ENCODE results near the gene TNK2. TPM values are rescaled to one million over a fixed set of nuclear protein-coding genes. Genes with fewer than 3 reads are reported as not detected.

The TNK2 gene
- total RNA-seq, 4 donors from 2014 or later = 10.2 to 21.1 (median 12.7) TPM

- WGBS, 2 donors = 53 to 78% methylated on average over 2 to 3 of the region's 4 CpGs
- TF ChIP-seq CTCF (IDR thresholded peaks at IDR 0.05) (no peak), POLR2A (IDR thresholded peaks at IDR 0.05) (no peak)
- intact Hi-C loops (cut with DNase I) = no loop called here
Measured at GRCh38 chr3:195893516-195893915, 14.8 kb downstream of the TNK2 start.

GRCh38 chr3:195893044-195893395 is 15.3 kb downstream of the TNK2 start:
- TF ChIP-seq POLR2A (IDR thresholded peaks at IDR 0.05) (no peak), CTCF (IDR thresholded peaks at IDR 0.05) (no peak)
- Histone ChIP-seq H3K36me3 (no peaks in the 10 kb centered on the region), H3K4me1 (peaks cover 46 to 58% of the 10 kb centered on the region in 2 donors), H3K27ac (peak overlapping the region; percentile 64 to 75 (median 75)), H3K4me3 (replicated peaks in 1 of 3) (peak overlapping the region in 1 of 3 donors; percentile 10), H3K27me3 (no peaks in the 10 kb centered on the region), H3K9me3 (no peaks in the 10 kb centered on the region)
- peak; percentile 61 for DNase-seq
- intact Hi-C loops (cut with DNase I) = no loop called here
- no CpG with 5 or more reads among the region's 9 CpGs for WGBS, 2 donors

More at GRCh38 chr3:195893516-195893915, 14.8 kb downstream of the TNK2 start:
- Histone ChIP-seq H3K4me3 (replicated peaks in 1 of 3) (no peak overlapping the region), H3K4me1 (peaks cover 46 to 58% of the 10 kb centered on the region in 2 donors), H3K27me3 (no peaks in the 10 kb centered on the region), H3K9me3 (no peaks in the 10 kb centered on the region), H3K27ac (peak overlapping the region in 2 of 3 donors; percentile 64 to 75), H3K36me3 (no peaks in the 10 kb centered on the region)
- no peak for DNase-seq

- DNase-seq = peak; percentile 83 to 87
- TF ChIP-seq POLR2A (IDR thresholded peaks at IDR 0.05) = peak in 1 of 2 donors; percentile 47
- peak in 2 of 6 experiments; percentile 26 to 29 for TF ChIP-seq CTCF (IDR thresholded peaks at IDR 0.05)
- H3K4me3 ChIP-seq (replicated peaks in 1 of 3) = peak overlapping the region in 1 of 3 donors; percentile 10
Measured at GRCh38 chr3:195892105-195893043, 16.0 kb downstream of the TNK2 start.

GRCh38 chr3:195891431-195892104 is 16.8 kb downstream of the TNK2 start:
- Histone ChIP-seq H3K27me3 (no peaks in the 10 kb centered on the region), H3K27ac (no peak overlapping the region), H3K9me3 (no peaks in the 10 kb centered on the region), H3K36me3 (no peaks in the 10 kb centered on the region), H3K4me1 (peaks cover 39 to 49% of the 10 kb centered on the region in 2 donors), H3K4me3 (replicated peaks in 1 of 3) (no peak overlapping the region)
- 51 to 53% methylated on average over 19 of the region's 19 CpGs for WGBS, 2 donors
- no peak for DNase-seq
- intact Hi-C loops (cut with DNase I) = no loop called here
- TF ChIP-seq CTCF (IDR thresholded peaks at IDR 0.05) = no peak
- TF ChIP-seq POLR2A (IDR thresholded peaks at IDR 0.05) = no peak

More at GRCh38 chr3:195892105-195893043, 16.0 kb downstream of the TNK2 start:
- intact Hi-C loops (cut with DNase I) = no loop called here
- H3K36me3 ChIP-seq = no peaks in the 10 kb centered on the region
- H3K9me3 ChIP-seq = no peaks in the 10 kb centered on the region
- 5 to 19% methylated on average over 11 to 28 of the region's 35 CpGs for WGBS, 2 donors
- no peaks in the 10 kb centered on the region for H3K27me3 ChIP-seq
- H3K4me1 ChIP-seq = peaks cover 46 to 57% of the 10 kb centered on the region in 2 donors
- H3K27ac ChIP-seq = peak overlapping the region; percentile 64 to 75 (median 75)

All from thyroid gland (tissue), 4 donors.